Lower leg skin (tissue), 3 donors: ENCODE data around the gene FARS2.

Source experiments
- CTCF ChIP-seq, 3 donors: fragments of 450-650 bp; IDR thresholded peaks; one replicate each; pipeline ENCODE4 v1.5.1; 2016; ENCODE audit warnings: antibody characterized with exemption in 3 of 3, mild to moderate bottlenecking in 3 of 3, moderate library complexity in 2 of 3
- POLR2A ChIP-seq, 2 donors: fragments of 450-650 bp; IDR thresholded peaks; one replicate each; pipeline ENCODE4 v1.6.1; 2016 to 2017; ENCODE audit warnings: antibody characterized with exemption in 2 of 2, mild to moderate bottlenecking in 1 of 2, moderate library complexity in 1 of 2

GRCh38 chr6:5379647-5380242 lies 118.4 kb downstream of the FARS2 start:
- TF ChIP-seq CTCF (IDR thresholded peaks at IDR 0.05) (no peak), POLR2A (IDR thresholded peaks at IDR 0.05) (no peak)
